Measurements from ENCODE around the gene HDHD5. TPM values are rescaled to one million over a fixed set of nuclear protein-coding genes. Genes with fewer than 3 reads are reported as not detected.

The HDHD5 gene
- total and polyA plus RNA-seq, 10 of the 15 experiments (the other 5 are each of a cell fraction or from before 2014, with no cell fraction given): 1.7 to 68.0 (median 49.9) TPM

GRCh38 chr22:17115236-17115635 is 43.8 kb downstream of the HDHD5 start:
- no peak overlapping the region for H3K4me2 ChIP-seq (ENCODE audit: control insufficient read depth, insufficient read depth)
- H3K27ac ChIP-seq (ENCODE audit: control insufficient read depth, insufficient read depth): no peak overlapping the region
- no peak for DNase-seq (ENCODE audit: low read depth, low spot score)
- POLR2A ChIA-PET: no interaction called here
- no peak overlapping the region for H2AFZ ChIP-seq (ENCODE audit: control insufficient read depth, low read depth, low read length)
- SMC1A ChIA-PET (ENCODE audit: uncharacterized antibody, unreplicated experiment): no interaction called here
- intact Hi-C loops (cut with micrococcal nuclease; ENCODE audit: unreplicated experiment) (no loop called here), in situ Hi-C loops (cut with MboI) (no loop called here)
- H3K4me1 ChIP-seq (ENCODE audit: control insufficient read depth, insufficient read depth, low read length): peaks cover 18% of the 10 kb centered on the region
- no peaks in the 10 kb centered on the region for H3K27me3 ChIP-seq (replicated peaks in 1 of 2; ENCODE audit: control insufficient read depth in 2 of 2, insufficient read depth in 2 of 2, low read length in 1 of 2)
- H3K4me3 ChIP-seq: no peak overlapping the region
- CTCF ChIA-PET: interaction anchor here (0.7 kb wide), 2 partner anchors 20 to 386 kb away, joined by 3 read pairs; no protein-coding TSS in a partner anchor
- FAIRE-seq: no peak
- H4K20me1 ChIP-seq (ENCODE audit: control insufficient read depth, insufficient read depth): peaks cover 4% of the 10 kb centered on the region; the same call in 1 of the 2 replicates
- 33% methylated on average over 4 of the region's 4 CpGs for WGBS (ENCODE audit: insufficient coverage, insufficient replicate concordance, low lambda C conversion rate, missing lambda C conversion rate)
- H3K9ac ChIP-seq (ENCODE audit: control insufficient read depth, insufficient read depth, low read length): no peak overlapping the region
- H3K79me2 ChIP-seq (ENCODE audit: control insufficient read depth, insufficient read depth, low read length): no peaks in the 10 kb centered on the region
- no peak for ATAC-seq
- BruUV-seq (replicated peaks): no TSS peak
- no peak for TF ChIP-seq EGR1 (IDR thresholded peaks at IDR 0.05; ENCODE audit: borderline replicate concordance in 1 of 2, low read depth in 2 of 2, low read length in 2 of 2)
- no peak for TF ChIP-seq MYC (IDR thresholded peaks at IDR 0.05; ENCODE audit: insufficient read depth, insufficient read length, insufficient replicate concordance, low read length, severe bottlenecking)
- no peak for TF ChIP-seq BMI1 (IDR thresholded peaks at IDR 0.05; ENCODE audit: borderline replicate concordance)
- TF ChIP-seq ATF7 (IDR thresholded peaks at IDR 0.05; ENCODE audit: low read depth): no peak
- no peak for TF ChIP-seq RCOR1 (conservative IDR thresholded peaks at IDR 0.05; ENCODE audit: low read depth, low read length)
- no peak for TF ChIP-seq REST (IDR thresholded peaks at IDR 0.05; ENCODE audit: low read depth, low read length)
- TF ChIP-seq SMAD1 (IDR thresholded peaks at IDR 0.05; ENCODE audit: low read depth, partially characterized antibody): no peak
- no peak for TF ChIP-seq PBX3 (IDR thresholded peaks at IDR 0.05; ENCODE audit: insufficient replicate concordance, low read depth, low read length)
- no peak for TF ChIP-seq SMARCA5 (IDR thresholded peaks at IDR 0.05)
- no peak for TF ChIP-seq MYB (IDR thresholded peaks at IDR 0.05; ENCODE audit: borderline replicate concordance, low read depth, low read length)
- TF ChIP-seq JUNB (IDR thresholded peaks at IDR 0.05): no peak
- TF ChIP-seq NR2C1 (IDR thresholded peaks at IDR 0.05): no peak
- TF ChIP-seq HCFC1 (IDR thresholded peaks at IDR 0.05; ENCODE audit: low read length): no peak
- TF ChIP-seq PKNOX1 (IDR thresholded peaks at IDR 0.05): no peak
- H3K36me3 ChIP-seq (ENCODE audit: control insufficient read depth in 2 of 2, insufficient read depth in 2 of 2, low read length in 1 of 2): no peaks in the 10 kb centered on the region
- H3K9me3 ChIP-seq (replicated peaks; ENCODE audit: control insufficient read depth, insufficient read depth, low read length): no peaks in the 10 kb centered on the region
- RAD21 ChIA-PET (ENCODE audit: unreplicated experiment): no interaction called here
